Stomach (tissue), 9 donors: ENCODE data around the gene COL9A3. TPM values are rescaled to one million over a fixed set of nuclear protein-coding genes. Genes with fewer than 3 reads are reported as not detected.

Experiments
- DNase-seq, 2 donors: peaks; one replicate each; pipeline versions ENCODE4 v3.0.0 to v3.0.0-alpha.2; 2013 to 2019
- H3K27ac ChIP-seq, 5 donors: fragments of 200-600 bp in 4 of 5; sonication (generic) in 4 of 5; one replicate each; pipeline ENCODE4 v1.5.1; 2013 to 2019; ENCODE audit warnings: mild to moderate bottlenecking in 1 of 5, moderate library complexity in 1 of 5
- H3K27me3 ChIP-seq, 3 donors: fragments of 200-600 bp; sonication (generic); one replicate each; pipeline ENCODE4 v1.5.1; 2017 to 2019; ENCODE audit warnings: mixed run types in 1 of 3
- H3K36me3 ChIP-seq, 4 donors: fragments of 200-600 bp; sonication (generic); 1 replicate in 3 of 4; 2 replicates in 1 of 4; pipeline ENCODE4 v1.5.1; 2016 to 2019
- H3K4me1 ChIP-seq, 4 donors: fragments of 200-600 bp; sonication (generic); one replicate each; pipeline ENCODE4 v1.5.1; 2016 to 2019
- H3K4me3 ChIP-seq, 4 donors: fragments of 200-600 bp; sonication (generic) in 3 of 4; one replicate each; pipeline ENCODE4 v1.5.1; 2016 to 2019; ENCODE audit warnings: mild to moderate bottlenecking in 1 of 4
- H3K9me3 ChIP-seq, 4 donors: fragments of 200-600 bp; sonication (generic); one replicate each; pipeline ENCODE4 v1.5.1; 2016 to 2019
- EP300 ChIP-seq: sonication (generic); formaldehyde crosslinking; IDR thresholded peaks from one replicate; pipeline ENCODE4 v1.6.1; 2017; ENCODE audit warnings: antibody characterized with exemption
- POLR2A ChIP-seq, 4 donors: fragments of 450-650 bp; IDR thresholded peaks; one replicate each; pipeline ENCODE4 v1.6.1; 2016; ENCODE audit warnings: antibody characterized with exemption in 4 of 4, control low read depth in 2 of 4, mild to moderate bottlenecking in 1 of 4, moderate library complexity in 1 of 4
- POLR2AphosphoS5 ChIP-seq, 3 donors: sonication (generic); formaldehyde crosslinking; IDR thresholded peaks; one replicate each; pipeline ENCODE4 v1.6.1; 2016; ENCODE audit warnings: antibody characterized with exemption in 3 of 3
- WGBS, 5 donors: extraction: QIAGEN DNeasy Blood & Tissue Kit in 3 of 5; methylation state at CpG; one replicate each; pipeline versions ENCODE4 v1.1.5 to v1.1.7; 2013 to 2018; 5-methylcytosine and 5-hydroxymethylcytosine counted together
- intact Hi-C: fragments of 100-400 bp; cut with DNase I; formaldehyde crosslinking; loops from one replicate; pipeline ENCODE4 v1.15.1; 2023; ENCODE audit warnings: low total_unique reads
- polyA plus RNA-seq, 3 donors: library from polyadenylated mRNA; stranded (reverse); fragments of 200-250 nt; gene quantifications; one replicate each; pipeline ENCODE4 v1.2.3, GENCODE V29; 2013
- total RNA-seq, 5 donors: library from RNA; depleted of rRNA; stranded (reverse); fragments of >200 nt; gene quantifications; one replicate each; pipeline versions ENCODE4 v1.1.0 to v1.2.3, GENCODE V29; 2014 to 2016
- TF ChIP-seq, protein P1 (sequence below), 7 experiments: fragments of 450-650 bp in 4 of 7; fragments of 200-600 bp in 3 of 7; sonication (generic) in 3 of 7; IDR thresholded peaks; one replicate each; pipeline ENCODE4 v1.5.1; 2016 to 2019; ENCODE audit warnings: antibody characterized with exemption in 7 of 7, control low read depth in 2 of 7, mild to moderate bottlenecking in 1 of 7
- donor health status: healthy with polysubstance abuse.
- donor health status: Bipolar disorder and iron deficiency.
- donor health status: healthy.

The COL9A3 gene
- total and polyA plus RNA-seq, 8 donors = 2.3 to 18.2 (median 3.9) TPM; not detected in 3

DNA sequence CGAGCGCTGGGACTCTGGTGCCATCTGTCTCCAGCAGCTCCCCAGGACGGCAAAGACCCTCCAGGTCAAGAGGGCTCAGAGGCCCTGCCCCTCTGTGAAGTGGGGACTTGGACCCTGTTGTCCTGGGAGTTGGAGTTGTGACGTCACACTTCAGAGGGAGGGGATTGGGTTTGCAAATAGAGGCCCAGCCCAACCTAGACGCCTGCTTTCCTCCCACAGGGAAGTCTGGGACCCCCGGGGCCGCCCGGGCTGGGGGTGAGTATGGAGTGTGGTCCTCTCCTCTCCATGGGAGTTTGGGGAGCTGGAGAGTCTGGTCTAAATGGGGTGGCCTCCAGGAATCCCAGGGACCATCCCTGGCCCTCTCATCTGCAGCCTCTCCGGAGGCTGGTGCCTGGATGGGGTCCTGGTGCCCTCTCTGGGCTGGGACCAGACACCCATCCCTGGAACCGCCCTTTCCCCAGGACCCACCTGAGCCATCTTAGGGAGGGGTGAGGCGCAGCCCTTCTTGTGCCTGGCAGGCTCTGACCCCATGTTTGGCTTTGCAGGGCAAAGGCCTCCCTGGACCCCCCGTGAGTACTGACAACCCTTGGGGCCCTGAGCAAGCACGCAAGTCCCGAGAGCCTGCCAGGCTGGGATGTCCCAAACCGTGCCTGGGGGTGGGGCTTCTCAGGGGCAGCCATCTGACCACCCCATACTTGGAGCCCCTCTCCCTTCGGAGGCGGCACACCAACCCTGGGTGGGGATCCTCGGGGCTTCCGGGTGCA is 4.3 kb downstream of the COL9A3 start:
- no peaks in the 10 kb centered on the region for H3K9me3 ChIP-seq
- DNase-seq = no peak
- no peak overlapping the region for H3K4me3 ChIP-seq
- no peak overlapping the region for H3K27ac ChIP-seq
- intact Hi-C loops = no loop called here
- 76 to 87% (median 86%) methylated on average over 10 to 19 of the region's 19 CpGs for WGBS, 5 donors
- H3K27me3 ChIP-seq = peaks cover 15 to 57% (median 28%) of the 10 kb centered on the region in 3 donors
- TF ChIP-seq POLR2A (IDR thresholded peaks at IDR 0.05) = no peak
- no peak for TF ChIP-seq POLR2AphosphoS5 (IDR thresholded peaks at IDR 0.05)
- no peak for TF ChIP-seq EP300
- TF ChIP-seq, protein P1, sequence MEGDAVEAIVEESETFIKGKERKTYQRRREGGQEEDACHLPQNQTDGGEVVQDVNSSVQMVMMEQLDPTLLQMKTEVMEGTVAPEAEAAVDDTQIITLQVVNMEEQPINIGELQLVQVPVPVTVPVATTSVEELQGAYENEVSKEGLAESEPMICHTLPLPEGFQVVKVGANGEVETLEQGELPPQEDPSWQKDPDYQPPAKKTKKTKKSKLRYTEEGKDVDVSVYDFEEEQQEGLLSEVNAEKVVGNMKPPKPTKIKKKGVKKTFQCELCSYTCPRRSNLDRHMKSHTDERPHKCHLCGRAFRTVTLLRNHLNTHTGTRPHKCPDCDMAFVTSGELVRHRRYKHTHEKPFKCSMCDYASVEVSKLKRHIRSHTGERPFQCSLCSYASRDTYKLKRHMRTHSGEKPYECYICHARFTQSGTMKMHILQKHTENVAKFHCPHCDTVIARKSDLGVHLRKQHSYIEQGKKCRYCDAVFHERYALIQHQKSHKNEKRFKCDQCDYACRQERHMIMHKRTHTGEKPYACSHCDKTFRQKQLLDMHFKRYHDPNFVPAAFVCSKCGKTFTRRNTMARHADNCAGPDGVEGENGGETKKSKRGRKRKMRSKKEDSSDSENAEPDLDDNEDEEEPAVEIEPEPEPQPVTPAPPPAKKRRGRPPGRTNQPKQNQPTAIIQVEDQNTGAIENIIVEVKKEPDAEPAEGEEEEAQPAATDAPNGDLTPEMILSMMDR (IDR thresholded peaks at IDR 0.05) = no peak
- H3K4me1 ChIP-seq = peaks cover 34 to 62% (median 52%) of the 10 kb centered on the region in 4 donors
- no peaks in the 10 kb centered on the region for H3K36me3 ChIP-seq

DNA sequence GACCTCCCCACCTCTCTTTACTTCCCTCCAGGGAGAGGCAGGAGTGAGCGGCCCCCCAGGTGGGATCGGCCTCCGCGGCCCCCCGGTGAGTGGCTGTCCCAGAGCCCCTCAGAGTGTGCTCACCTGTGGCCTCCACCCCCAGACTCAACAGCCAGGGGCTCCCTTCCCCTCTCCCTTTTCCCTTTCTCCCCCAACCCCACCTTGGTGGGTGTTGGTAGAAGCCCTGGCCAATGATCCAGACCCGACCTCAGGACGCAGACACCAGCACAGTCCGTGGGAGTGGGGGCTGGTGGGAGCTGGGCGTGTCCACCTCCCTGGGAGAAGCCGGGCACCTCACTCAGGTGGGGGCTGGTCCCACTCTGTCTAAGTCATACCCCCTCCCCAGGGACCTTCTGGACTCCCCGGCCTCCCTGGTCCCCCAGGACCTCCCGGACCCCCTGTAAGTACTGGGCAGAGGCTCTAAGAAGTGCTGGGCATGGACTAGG is 4.9 kb downstream of the COL9A3 start:
- no peak for TF ChIP-seq EP300
- TF ChIP-seq, protein P1 (IDR thresholded peaks at IDR 0.05) = no peak
- no peak for TF ChIP-seq POLR2A (IDR thresholded peaks at IDR 0.05)
- TF ChIP-seq POLR2AphosphoS5 (IDR thresholded peaks at IDR 0.05) = no peak
- intact Hi-C loops = no loop called here
- no peak for DNase-seq
- H3K4me1 ChIP-seq = peaks cover 27 to 56% (median 46%) of the 10 kb centered on the region in 4 donors
- H3K36me3 ChIP-seq = no peaks in the 10 kb centered on the region
- H3K9me3 ChIP-seq = no peaks in the 10 kb centered on the region
- WGBS, 5 donors = 88 to 92% (median 88%) methylated on average over 8 to 12 of the region's 12 CpGs
- H3K27ac ChIP-seq = no peak overlapping the region
- peaks cover 11 to 51% (median 22%) of the 10 kb centered on the region in 3 donors for H3K27me3 ChIP-seq
- no peak overlapping the region for H3K4me3 ChIP-seq

DNA sequence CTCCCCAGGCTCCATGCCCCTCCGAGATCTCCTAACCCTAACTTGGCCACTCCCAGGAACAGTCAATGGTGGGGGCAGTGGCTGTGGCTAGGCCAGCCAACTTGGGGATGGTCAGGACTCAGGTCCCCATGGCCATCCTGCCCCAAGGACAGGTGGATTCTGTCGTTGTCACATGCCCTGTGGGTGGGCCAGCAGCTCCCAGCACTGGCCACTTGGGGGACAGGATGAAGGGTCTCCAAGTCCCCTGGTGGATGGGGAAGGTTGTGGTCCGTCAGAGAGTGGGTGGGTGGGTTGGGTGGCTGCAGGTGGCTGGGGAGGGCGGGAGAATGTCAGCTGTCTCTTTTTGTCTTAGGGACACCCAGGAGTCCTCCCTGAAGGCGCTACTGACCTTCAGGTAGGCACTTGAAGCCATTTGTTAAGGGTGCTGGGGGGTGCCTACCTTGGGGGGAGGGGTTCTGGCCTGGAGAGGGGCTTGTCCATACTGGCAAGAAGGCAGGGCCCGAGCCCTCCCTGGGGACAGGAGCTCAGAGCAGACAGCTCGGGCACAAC is 5.5 kb downstream of the COL9A3 start:
- WGBS, 5 donors = 72 to 83% (median 74%) methylated on average over 6 to 7 of the region's 7 CpGs
- no peak for DNase-seq
- intact Hi-C loops = no loop called here
- Histone ChIP-seq H3K4me3 (no peak overlapping the region), H3K27ac (no peak overlapping the region), H3K4me1 (peaks cover 23 to 51% (median 41%) of the 10 kb centered on the region in 4 donors), H3K27me3 (peaks cover 5 to 46% (median 17%) of the 10 kb centered on the region in 3 donors), H3K36me3 (no peaks in the 10 kb centered on the region), H3K9me3 (no peaks in the 10 kb centered on the region)
- TF ChIP-seq, protein P1 (IDR thresholded peaks at IDR 0.05) = no peak
- TF ChIP-seq EP300 = no peak

DNA sequence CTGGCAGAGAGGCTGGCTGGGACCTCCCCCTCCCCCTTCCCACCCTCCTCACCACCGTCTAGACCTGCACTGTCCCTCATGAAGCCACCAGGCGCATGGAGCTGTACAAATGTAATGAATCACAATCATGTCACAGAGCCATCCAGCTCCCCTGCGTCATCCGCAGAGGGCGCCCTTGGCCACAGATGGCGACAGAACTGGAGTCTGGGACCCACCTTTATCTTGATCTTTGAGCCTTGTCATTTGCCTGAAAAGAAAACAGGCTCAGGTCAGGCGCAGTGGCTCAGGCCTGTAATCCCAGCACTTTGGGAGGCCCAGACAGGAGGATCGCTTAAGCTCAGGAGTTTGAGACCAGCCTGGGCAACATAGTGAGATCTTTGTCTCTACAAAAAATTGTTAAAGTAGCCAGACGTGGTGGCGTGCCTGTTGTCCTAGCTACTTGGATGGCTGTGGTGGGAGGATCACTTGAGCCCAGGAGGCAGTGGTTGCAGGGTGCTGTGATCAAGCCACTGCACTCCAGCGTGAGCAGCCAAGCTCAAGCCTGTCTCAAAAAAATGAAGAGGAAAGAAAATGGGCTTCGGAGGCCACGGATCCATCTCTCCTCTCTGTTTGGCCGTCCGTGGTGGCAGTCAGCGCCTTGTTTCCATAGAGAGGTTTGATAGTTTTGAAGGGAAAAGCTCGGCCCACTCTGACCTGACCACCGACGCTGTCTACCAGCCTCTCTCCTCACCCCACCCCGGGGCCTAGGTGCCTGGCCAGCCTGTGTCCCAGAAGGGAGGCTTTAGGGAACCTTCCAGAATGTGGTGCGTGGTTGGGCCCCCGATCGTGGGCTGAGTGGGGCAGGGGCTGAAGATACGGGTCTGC is 6.2 kb downstream of the COL9A3 start:
- intact Hi-C loops = no loop called here
- Histone ChIP-seq H3K36me3 (no peaks in the 10 kb centered on the region), H3K4me1 (peaks cover 22 to 44% (median 35%) of the 10 kb centered on the region in 4 donors), H3K4me3 (no peak overlapping the region), H3K27ac (no peak overlapping the region), H3K27me3 (peaks cover 1 to 38% (median 10%) of the 10 kb centered on the region in 3 donors), H3K9me3 (no peaks in the 10 kb centered on the region)
- peak; percentile 72 to 74 for DNase-seq
- WGBS, 5 donors = 80 to 84% (median 83%) methylated on average over 20 to 24 of the region's 24 CpGs
- TF ChIP-seq POLR2A (IDR thresholded peaks at IDR 0.05) = no peak
- TF ChIP-seq POLR2AphosphoS5 (IDR thresholded peaks at IDR 0.05) = no peak
- TF ChIP-seq, protein P1 (IDR thresholded peaks at IDR 0.05) = peak in 2 of 7 experiments; percentile 11 to 39
- TF ChIP-seq EP300 = no peak
